HepG2 (cell line): ENCODE results near the gene HSPA1B. TPM values are rescaled to one million over a fixed set of nuclear protein-coding genes. Genes with fewer than 3 reads are reported as not detected.

Experiments
- DNMT3B ChIP-seq: conservative IDR thresholded peaks from 2 replicates; pipeline ENCODE4 v1.6.1; 2016; ENCODE audit warnings: missing biosample characterization, control low read depth
- IRF9 ChIP-seq: sonication (generic); formaldehyde crosslinking; IDR thresholded peaks from 2 replicates; pipeline ENCODE4 v1.8.0; 2022; ENCODE audit warnings: missing genetic modification reagents, mild to moderate bottlenecking, borderline replicate concordance
- KDM3A ChIP-seq: IDR thresholded peaks from 2 replicates; pipeline ENCODE4 v1.6.1; 2018; ENCODE audit warnings: low read depth, missing compliant biosample characterization
- NFE2L1 ChIP-seq: sonication (generic); formaldehyde crosslinking; IDR thresholded peaks from 2 replicates; pipeline ENCODE4 v1.4.0; 2020; ENCODE audit warnings: missing genetic modification reagents, mild to moderate bottlenecking, borderline replicate concordance
- NR2F2 ChIP-seq: IDR thresholded peaks from 2 replicates; pipeline ENCODE4 v1.6.1; 2012; ENCODE audit warnings: low read depth, inconsistent platforms, borderline replicate concordance
- POGK ChIP-seq: sonication (generic); formaldehyde crosslinking; conservative IDR thresholded peaks from 2 replicates; pipeline ENCODE4 v1.8.0; 2022; ENCODE audit warnings: mild to moderate bottlenecking, moderate library complexity, missing genetic modification reagents
- TAF15 ChIP-seq: fragments of 200-400 bp; formaldehyde crosslinking; IDR thresholded peaks from one replicate; pipeline ENCODE4 v1.6.1; 2018; ENCODE audit warnings: mild to moderate bottlenecking, low read depth, low read length; ENCODE audit not compliant: poor library complexity, severe bottlenecking
- ZBTB40 ChIP-seq, 2 experiments: fragments of 450-650 bp in 1 of 2; sonication (generic) in 1 of 2; formaldehyde crosslinking in 1 of 2; IDR thresholded peaks; 2 replicates each; pipeline versions ENCODE4 v1.6.1 to v1.8.0; 2016 to 2022; ENCODE audit warnings: antibody characterized with exemption in 1 of 2, mild to moderate bottlenecking in 1 of 2, missing genetic modification reagents in 1 of 2
- ZBTB7B ChIP-seq: sonication (generic); formaldehyde crosslinking; IDR thresholded peaks from 2 replicates; pipeline ENCODE4 v1.4.0; 2020; ENCODE audit warnings: missing genetic modification reagents
- ZFX ChIP-seq: sonication (generic); formaldehyde crosslinking; IDR thresholded peaks from 2 replicates; pipeline ENCODE4 v1.4.0; 2020; ENCODE audit warnings: mild to moderate bottlenecking, low read depth, missing genetic modification reagents, moderate library complexity
- ZNF12 ChIP-seq: sonication (generic); formaldehyde crosslinking; IDR thresholded peaks from 2 replicates; pipeline ENCODE4 v1.5.0; 2020; ENCODE audit warnings: missing genetic modification reagents
- ZNF138 ChIP-seq: sonication (generic); formaldehyde crosslinking; IDR thresholded peaks from 2 replicates; pipeline ENCODE4 v1.5.0; 2020; ENCODE audit warnings: mild to moderate bottlenecking, low read depth, missing genetic modification reagents
- ZNF253 ChIP-seq: sonication (generic); formaldehyde crosslinking; IDR thresholded peaks from 2 replicates; pipeline ENCODE4 v1.8.0; 2022; ENCODE audit warnings: mild to moderate bottlenecking, missing genetic modification reagents, borderline replicate concordance
- ZNF292 ChIP-seq: sonication (generic); formaldehyde crosslinking; IDR thresholded peaks from 2 replicates; pipeline ENCODE4 v1.8.1; 2022; ENCODE audit warnings: mild to moderate bottlenecking, low read depth, missing genetic modification reagents, borderline replicate concordance
- ZNF335 ChIP-seq: sonication (generic); formaldehyde crosslinking; IDR thresholded peaks from 2 replicates; pipeline ENCODE4 v1.4.0; 2020; ENCODE audit warnings: missing genetic modification reagents
- ZNF605 ChIP-seq: sonication (generic); formaldehyde crosslinking; IDR thresholded peaks from 2 replicates; pipeline ENCODE4 v1.8.0; 2022; ENCODE audit warnings: mild to moderate bottlenecking, missing genetic modification reagents
- ZSCAN20 ChIP-seq: sonication (generic); formaldehyde crosslinking; IDR thresholded peaks from 2 replicates; pipeline ENCODE4 v1.4.0; 2020; ENCODE audit warnings: missing genetic modification reagents, mild to moderate bottlenecking, borderline replicate concordance
- polyA plus RNA-seq, 8 experiments: library from polyadenylated mRNA; depleted of rRNA in 3 of 8; stranded (reverse) in 7 of 8; unstranded in 1 of 8; fragments of >200 nt; fragmentation: Illumina TruSeq in 4 of 8; extraction: Trizol in 4 of 8; gene quantifications; 2 replicates each; pipeline versions ENCODE4 v1.2.1 to v1.2.3, GENCODE V29; 2011 to 2016; ENCODE audit warnings: low read depth in 4 of 8, missing spikeins in 1 of 8, mixed read lengths in 1 of 8; ENCODE audit not compliant: insufficient read depth in 1 of 8
- total RNA-seq, 5 experiments: library from RNA; depleted of rRNA; stranded (reverse); fragments of >200 nt; fragmentation: Illumina TruSeq; extraction: Trizol; gene quantifications; 2 replicates each; pipeline ENCODE4 v1.2.3, GENCODE V29; 2016; ENCODE audit warnings: low read depth in 1 of 5

Gene HSPA1B
- total and polyA plus RNA-seq, 2 of the 13 experiments (the other 11 are each of a cell fraction or from before 2014, with no cell fraction given), result 26.0 to 186 TPM

- TF ChIP-seq ZBTB40 (IDR thresholded peaks at IDR 0.05) (no peak), ZBTB40 (CRISPR knock-in tag; IDR thresholded peaks at IDR 0.05) (no peak; the same call in 1 of the 2 replicates), ZNF138 (CRISPR knock-in tag) (no peak), ZNF292 (CRISPR knock-in tag) (no peak; the same call in 1 of the 2 replicates), ZNF605 (CRISPR knock-in tag) (peak; percentile 85), POGK (CRISPR knock-in tag) (peak; percentile 59; the same call in 1 of the 2 replicates), DNMT3B (CRISPR knock-in tag) (peak; percentile 67; the same call in 1 of the 2 replicates), IRF9 (CRISPR knock-in tag) (peak; percentile 70; the same call in 1 of the 2 replicates), ZNF335 (peak; percentile 99), ZNF253 (CRISPR knock-in tag) (no peak), NFE2L1 (CRISPR knock-in tag) (no peak), ZSCAN20 (CRISPR knock-in tag) (peak; percentile 25; the same call in 1 of the 2 replicates), NR2F2 (no peak), KDM3A (CRISPR knock-in tag) (peak; percentile 56; the same call in 1 of the 2 replicates), TAF15 (no peak), ZNF12 (CRISPR knock-in tag) (no peak), ZFX (no peak), ZBTB7B (peak; percentile 18; the same call in 1 of the 2 replicates)
These were observed 6.1 kb upstream of the HSPA1B start (continued) for GRCh38 chr6:31821301-31822035.
